Cardiac atrium fibroblast (primary cell): ENCODE data around the gene NPDC1. TPM values are rescaled to one million over a fixed set of nuclear protein-coding genes. Genes with fewer than 3 reads are reported as not detected.

Source experiments
- total RNA-seq: library from RNA; depleted of rRNA; stranded (reverse); fragments of >200 nt; gene quantifications from 2 replicates; pipeline ENCODE4 v1.2.3, GENCODE V29; 2015

Gene NPDC1, protein sequence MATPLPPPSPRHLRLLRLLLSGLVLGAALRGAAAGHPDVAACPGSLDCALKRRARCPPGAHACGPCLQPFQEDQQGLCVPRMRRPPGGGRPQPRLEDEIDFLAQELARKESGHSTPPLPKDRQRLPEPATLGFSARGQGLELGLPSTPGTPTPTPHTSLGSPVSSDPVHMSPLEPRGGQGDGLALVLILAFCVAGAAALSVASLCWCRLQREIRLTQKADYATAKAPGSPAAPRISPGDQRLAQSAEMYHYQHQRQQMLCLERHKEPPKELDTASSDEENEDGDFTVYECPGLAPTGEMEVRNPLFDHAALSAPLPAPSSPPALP
- 51.2 and 71.8 TPM in 2 replicates for total RNA-seq

DNA sequence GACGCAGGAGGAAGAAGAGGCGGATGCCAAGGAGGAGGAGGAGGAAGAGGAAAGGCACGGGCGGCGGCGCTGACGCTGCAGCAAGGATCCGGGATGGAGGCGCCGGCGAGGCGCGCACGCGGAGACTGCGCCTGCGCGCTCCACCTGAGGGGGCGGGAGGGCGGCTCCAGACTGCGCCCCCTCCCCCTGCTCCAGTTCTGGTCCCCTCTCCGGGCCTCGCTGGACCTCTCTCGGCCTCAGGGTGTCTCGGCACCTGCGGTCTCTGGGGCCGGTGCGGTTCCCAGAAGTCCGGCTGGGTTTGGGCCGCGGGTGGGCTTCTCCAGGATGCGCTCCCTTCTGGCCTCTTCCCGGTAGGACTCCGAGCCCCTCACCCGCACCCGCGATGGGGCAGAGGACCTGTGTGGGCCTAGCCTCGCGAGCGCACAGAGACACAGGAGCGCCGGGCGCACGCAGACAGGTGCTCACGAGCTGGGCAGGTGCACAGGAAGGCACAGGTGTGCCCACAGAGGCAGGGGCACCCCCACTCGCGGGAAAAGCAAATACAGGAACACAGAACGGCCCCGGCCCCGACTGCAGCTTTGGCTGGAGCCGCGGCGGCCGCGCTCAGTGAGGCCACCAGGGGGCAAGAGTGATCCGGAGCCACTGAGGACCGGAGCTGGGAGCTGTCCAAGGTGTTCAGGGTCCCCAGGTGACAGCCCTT, at the start of gene NPDC1:
TSS of gene NPDC1 (minus strand) at position 90 of the 700 bp plus-strand sequence. CDS start 188 bp downstream, outside the sequence.

DNA sequence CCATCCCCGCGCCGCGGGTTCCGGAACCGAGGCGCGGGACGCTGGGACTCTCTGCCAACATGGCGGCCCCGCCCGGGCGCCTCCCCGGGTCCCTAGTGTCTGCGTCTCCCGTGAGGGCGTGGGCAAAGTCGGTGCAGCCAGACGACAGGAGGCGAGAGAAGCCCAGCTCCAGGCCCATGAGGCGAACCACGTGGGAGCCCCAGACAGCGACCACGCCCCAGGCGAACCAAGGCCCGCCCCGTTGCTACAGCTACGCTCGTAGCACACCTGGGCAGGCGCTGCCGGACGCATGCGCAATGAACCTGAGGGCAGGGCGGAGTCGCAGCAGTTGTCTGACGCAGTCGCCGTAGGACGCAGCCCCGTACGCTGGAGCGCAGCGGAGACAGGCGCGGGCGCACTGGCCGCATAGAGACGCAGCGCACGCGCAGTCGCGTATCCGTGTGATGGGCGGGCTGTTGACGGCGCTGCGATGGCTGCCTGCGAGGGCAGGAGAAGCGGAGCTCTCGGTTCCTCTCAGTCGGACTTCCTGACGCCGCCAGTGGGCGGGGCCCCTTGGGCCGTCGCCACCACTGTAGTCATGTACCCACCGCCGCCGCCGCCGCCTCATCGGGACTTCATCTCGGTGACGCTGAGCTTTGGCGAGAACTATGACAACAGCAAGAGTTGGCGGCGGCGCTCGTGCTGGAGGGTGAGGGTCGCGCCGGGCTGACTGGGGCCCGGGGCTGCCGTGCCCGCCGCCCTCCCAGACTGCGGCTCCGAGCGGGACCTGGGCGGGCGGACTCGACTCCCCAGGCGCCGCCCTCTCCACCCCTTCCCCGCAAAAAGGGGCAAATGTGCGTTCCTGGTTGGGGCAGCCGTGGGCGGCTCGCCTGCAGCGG, 40.8 kb upstream of the NPDC1 start, which contains the start of gene MAN1B1:
TSS of gene MAN1B1 (plus strand) at position 455 of the 878 bp plus-strand sequence. CDS start at position 470, 15 bp downstream.

DNA sequence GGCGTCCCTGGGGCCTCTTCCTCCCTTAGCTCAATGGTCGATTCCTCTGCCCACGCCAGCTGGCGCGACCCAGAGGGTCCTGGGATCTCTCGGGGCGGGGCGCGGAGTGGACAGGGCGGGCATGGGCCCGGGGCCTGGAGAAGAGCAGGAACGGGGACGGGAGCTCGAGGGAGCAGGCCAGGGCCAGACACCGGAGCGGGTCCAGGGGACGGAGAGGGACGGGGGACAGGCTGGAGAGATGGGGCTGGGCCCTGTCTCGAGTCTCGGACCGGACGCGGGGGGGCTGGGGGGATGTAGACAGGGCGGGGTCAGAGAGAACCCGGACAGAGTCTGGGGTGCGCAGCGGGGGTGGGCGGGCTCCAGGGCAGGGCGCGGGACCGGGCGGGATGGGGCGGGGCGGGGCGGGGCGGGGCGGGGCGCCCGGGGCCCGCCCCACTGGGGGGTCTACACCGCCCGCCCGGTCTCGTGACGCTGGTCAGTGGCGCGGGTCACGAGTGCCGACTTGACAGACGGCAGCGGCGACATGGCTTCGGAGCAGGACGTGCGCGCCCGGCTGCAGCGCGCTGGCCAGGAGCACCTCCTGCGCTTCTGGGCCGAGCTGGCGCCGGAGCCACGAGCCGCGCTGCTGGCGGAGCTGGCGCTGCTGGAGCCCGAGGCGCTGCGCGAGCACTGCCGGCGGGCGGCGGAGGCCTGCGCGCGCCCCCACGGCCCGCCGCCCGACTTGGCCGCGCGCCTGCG, 31.2 kb upstream of the NPDC1 start, which contains the start of gene UAP1L1:
TSS of gene UAP1L1 (plus strand) at position 508 of the 738 bp plus-strand sequence. CDS start at position 524, 16 bp downstream.

DNA sequence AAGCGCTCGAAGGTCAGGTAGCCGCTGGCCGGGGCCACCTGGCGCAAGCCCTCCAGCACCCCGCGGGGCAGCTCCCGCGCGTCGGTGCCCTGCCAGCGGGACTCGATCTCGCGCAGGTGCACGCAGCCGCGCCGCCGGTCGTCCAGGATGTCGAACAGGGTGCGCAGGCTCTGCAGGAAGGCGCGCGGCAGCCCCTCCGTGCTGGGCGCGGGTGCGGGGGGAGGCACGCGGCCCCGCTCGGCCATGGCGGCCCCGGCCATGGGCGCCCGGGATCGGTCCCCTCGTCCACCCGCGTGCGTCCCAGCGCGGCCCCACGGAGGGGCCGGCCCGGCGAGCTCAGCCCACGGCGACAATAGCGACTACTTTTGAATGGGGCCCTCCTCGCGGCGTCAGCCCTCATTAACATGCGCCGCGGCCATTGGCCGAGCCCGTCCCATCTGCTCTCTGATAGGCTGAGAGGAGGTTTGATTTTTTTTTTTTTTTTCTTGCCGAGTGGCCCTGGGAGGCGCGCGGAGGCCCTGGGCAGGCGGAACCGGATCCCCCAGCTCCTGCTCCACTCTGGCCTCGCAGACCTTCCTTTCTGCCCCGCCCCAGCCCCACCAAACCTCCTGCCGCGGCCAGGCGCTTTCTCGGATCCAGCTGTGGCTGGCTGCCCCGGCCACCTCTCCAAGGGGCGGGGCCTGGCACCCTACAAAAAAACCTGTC, 24.4 kb upstream of the NPDC1 start, which contains the start of gene SAPCD2:
TSS of gene SAPCD2 (minus strand) at position 357 of the 705 bp plus-strand sequence. CDS start at position 260, 97 bp downstream.

DNA sequence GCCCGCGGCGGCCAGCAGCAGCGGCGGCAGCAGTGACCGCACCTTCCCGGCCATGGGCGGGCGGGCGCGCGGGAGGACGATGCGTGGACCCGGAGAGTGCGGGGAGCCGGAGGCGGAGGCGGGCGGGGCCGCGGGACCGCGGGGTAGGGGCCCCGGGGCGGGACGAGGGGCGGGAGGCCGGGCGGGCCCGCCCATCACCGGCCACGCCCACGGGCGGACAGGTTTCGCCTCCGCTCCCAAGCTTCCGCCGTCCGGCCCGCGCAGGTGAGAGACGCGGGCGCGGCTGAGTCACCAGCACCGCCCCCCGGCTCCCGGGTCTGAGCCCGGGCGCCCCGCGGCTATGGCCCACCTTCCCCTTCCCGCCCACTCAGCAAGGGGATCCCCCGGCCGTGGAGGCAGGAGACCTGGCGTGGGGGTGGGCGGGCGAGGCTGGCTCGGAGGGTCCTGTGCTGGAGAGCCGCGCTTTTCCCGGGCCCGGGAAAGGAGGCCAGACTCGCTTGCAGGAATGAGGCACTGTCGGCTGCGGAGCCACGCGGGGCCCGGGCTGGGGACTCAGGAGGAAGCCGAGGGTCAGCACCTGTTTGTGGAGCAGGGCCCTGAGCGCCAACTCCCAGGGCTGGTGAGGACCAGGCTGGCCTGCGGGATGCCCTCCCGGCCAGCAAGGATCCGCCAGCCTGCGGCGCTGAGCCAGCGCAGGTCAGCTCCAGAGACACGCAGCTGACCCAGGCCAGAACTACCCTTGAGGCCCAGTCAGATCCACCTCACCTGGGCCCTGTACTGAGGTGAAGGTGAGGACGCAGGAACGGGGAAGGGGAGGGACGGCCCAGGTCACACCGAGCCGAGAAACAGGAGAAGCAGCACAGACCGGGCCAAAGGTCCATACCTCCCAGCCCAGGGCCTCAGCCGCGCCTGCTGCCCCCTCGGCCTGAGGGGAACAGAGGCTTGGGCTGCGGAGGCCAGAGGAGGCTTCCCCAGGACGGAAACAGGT, 8.3 kb upstream of the NPDC1 start, which contains the start of gene ENTPD2:
TSS of gene ENTPD2 (minus strand) at position 118 of the 988 bp plus-strand sequence. CDS start at position 54, 64 bp downstream.

DNA sequence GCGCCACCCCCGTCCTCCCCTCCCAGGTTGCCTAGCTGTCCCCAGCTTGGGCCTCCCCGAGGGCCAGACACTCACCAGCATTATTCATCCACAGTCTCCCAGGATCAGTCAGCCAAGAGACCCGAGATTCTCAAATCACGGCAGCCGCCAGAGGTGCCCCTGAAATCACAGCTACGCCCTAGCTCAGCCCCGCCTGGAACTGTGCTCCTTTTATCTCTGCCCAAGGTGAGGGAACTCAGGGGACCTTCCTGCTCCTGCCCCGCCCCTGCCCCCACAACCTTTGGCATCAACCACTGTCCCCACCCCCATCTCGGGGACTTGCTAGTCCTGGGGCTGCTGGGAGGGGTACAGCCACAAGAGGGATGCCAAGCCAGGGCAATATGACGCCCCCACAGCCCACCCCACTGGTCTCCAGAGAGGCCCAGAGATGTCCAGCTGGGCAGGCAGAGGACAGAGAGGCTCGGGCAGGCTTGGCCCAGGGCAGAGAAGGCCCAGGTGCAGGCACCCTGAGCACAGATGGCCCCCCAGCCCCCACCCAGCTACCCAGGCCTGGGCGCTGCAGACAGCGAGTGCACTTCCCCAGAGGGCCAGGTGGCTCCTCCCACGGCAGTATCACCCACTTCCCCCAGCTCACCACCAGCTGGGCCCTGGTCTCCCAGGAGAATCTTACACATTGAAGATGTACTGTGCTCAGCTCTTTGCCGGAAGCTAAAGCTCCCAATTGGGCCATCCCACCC, 13.9 kb downstream of the NPDC1 start, which contains the start of gene FUT7:
TSS of gene FUT7 (minus strand) at position 185 of the 737 bp plus-strand sequence. CDS start at position 88, 97 bp downstream.

DNA sequence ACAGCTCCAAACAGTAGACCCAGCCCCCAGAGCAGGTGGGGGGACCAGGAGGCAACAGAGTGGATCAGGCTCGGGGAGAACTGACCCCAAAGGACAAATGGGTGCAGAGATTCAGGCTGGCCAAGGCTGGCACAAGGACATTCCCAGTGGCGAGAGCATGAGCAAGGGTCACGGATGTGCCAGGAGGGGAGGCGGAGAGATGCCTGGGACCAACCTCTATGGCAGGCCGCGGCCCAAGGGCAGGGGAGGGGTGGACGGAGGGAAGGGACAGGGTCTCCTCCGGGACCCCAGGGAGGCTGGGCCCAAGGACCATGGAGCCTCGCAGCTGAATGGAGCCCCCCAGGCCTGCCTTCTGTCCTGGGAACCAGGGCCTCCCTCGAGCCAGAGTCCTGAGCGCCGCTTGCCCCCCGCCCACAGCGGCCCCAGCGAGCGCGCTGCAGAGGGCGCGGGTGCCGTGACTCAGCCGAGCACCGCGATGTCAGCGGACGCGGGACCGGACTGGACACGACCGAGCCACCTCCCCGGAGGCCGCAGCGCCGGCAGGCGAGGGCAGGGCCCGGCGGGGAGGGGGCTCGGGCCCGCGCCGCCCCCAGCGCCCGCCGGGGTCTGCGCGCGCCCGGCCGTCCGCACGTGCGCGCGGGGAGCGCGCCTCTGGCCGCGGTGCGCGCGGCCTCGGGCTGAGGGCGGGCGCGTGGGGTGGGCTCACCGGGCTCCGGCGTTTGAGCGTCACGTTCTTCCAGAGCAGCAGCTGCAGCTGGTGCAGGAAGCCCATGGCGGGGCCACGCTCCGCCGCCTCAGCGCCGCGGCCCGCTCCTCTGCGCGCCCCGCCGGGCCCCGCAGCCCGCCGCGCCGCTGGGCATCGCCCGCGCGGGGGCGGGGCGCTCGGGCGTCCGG, 18.4 kb downstream of the NPDC1 start, which contains the start of gene ABCA2:
TSS of gene ABCA2 (minus strand) at position 869 of the 894 bp plus-strand sequence. CDS start at position 772, 97 bp downstream.

DNA sequence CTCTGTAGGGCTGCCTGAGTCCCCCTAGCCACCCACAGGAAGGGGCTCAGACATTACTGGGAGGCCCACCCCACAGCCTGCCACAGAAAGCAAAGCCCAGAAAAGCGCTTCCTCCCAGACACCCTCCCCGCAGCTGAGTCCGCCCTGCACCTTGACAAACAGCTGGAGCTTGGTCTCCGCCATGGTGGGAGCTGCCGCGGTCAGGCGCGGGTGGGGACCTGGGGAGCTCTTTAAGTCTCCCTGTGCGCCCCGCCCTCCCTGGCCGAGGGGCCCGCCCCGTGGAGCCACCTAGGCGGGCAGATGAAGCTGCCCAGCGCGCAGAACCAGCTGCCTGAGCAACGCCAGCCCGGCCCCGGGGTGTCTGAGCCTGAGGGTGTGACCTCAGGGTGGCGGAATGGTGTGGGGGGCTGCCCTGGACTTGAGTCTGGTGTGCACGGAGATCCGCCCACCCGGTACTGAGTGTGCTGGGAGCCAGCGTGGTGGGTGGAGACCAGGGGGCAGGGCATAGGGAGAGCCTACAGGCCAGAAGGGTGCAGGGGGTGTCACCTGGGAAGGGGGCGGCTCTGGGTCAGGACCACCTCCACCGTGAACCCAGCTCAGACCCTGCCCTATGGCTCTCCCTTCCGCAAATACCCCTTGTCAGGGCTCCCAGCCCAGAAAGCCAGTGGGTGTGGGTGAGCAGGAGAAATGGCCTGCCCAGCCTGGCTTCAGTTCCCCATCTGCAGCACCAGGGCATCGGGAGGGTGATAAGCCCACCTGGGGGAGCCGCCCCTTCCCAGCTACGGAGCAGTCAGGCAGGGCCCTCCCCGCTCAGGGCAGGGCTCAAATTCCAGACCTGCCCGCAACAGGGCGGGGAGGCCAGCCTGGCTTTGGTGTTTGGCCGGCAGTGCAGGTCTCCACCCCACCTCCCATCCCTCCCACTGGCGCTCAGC, 49.4 kb downstream of the NPDC1 start, which contains the start of gene CLIC3:
TSS of gene CLIC3 (minus strand) at position 208 of the 932 bp plus-strand sequence. CDS start at position 183, 25 bp downstream.

DNA sequence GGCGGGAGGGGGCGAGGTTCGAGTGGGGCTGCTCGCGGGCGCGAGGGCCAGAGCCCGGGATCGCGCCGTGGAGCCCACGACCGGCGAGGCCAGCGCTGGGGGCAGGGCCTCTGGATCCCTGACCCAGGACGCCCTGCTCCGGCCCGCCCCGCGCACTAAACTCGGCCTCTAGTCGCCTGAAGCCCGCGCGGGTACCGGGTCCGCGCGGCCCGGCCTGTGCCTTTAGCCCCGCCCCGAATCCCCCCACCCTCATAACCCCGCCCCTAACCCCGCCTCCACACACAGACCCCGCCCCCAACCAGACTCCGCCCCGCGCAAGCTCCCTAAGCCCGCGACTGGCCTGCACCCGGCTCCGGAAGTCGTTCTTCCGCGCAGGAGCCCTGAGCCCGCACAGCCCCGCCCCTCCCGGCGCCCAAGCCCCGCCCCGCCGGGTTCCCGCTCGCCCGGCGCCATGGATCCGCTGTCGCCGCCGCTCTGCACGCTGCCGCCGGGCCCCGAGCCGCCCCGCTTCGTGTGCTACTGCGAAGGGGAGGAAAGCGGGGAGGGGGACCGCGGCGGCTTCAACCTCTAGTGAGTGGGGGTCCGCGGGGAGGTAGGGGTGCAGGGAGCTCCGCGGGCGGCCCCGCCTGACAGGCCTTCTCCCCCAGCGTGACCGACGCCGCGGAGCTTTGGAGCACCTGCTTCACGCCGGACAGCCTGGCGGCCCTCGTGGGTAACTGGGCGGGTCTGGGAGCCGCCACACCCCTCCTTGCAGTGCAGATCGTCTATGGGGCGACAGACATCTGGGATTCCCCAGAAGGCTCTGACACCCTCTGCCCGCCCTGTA, 53.8 kb downstream of the NPDC1 start, which contains the start of gene PAXX:
TSS of gene PAXX (plus strand) at position 430 of the 826 bp plus-strand sequence. CDS start at position 452, 22 bp downstream.

Other genes starting within 250 kb of the NPDC1 start
- gene CCDC183, start 249.8 kb downstream of the NPDC1 start, total RNA-seq, result 0.18 and 1.6 TPM in 2 replicates
- gene RABL6, start 238.2 kb downstream of the NPDC1 start, total RNA-seq, result 68.2 and 77.4 TPM in 2 replicates
- gene AJM1, start 203.7 kb downstream of the NPDC1 start, total RNA-seq, result 1.5 and 2.7 TPM in 2 replicates
- 118 and 128 TPM in 2 replicates for gene PHPT1, start 196.8 kb downstream of the NPDC1 start, total RNA-seq
- 3.2 and 3.6 TPM in 2 replicates for gene MAMDC4, start 193.8 kb downstream of the NPDC1 start, total RNA-seq
- gene EDF1, start 179.9 kb downstream of the NPDC1 start, total RNA-seq, result 376 and 413 TPM in 2 replicates
- gene TRAF2, start 159.7 kb downstream of the NPDC1 start, total RNA-seq, result 3.4 and 6.6 TPM in 2 replicates
- gene FBXW5, start 101.4 kb downstream of the NPDC1 start, total RNA-seq, result 121 and 137 TPM in 2 replicates
- not detected in 2 replicates for gene C8G, start 100.9 kb downstream of the NPDC1 start, total RNA-seq
- not detected in 2 replicates for gene LCN12, start 93.9 kb downstream of the NPDC1 start, total RNA-seq
- 4.5 and 15.2 TPM in 2 replicates for gene PTGDS, start 68.7 kb downstream of the NPDC1 start, total RNA-seq
- not detected in 2 replicates for gene LCNL1, start 63.2 kb downstream of the NPDC1 start, total RNA-seq
- gene PAXX, start 53.8 kb downstream of the NPDC1 start, total RNA-seq, result 17.7 and 29.2 TPM in 2 replicates
- 4.7 and 16.8 TPM in 2 replicates for gene CLIC3, start 49.6 kb downstream of the NPDC1 start, total RNA-seq
- 12.3 and 23.8 TPM in 2 replicates for gene ABCA2, start 17.9 kb downstream of the NPDC1 start, total RNA-seq
- gene FUT7, start 14.1 kb downstream of the NPDC1 start, total RNA-seq, result not detected in 2 replicates
- not detected in 2 replicates for gene ENTPD2, start 7.9 kb upstream of the NPDC1 start, total RNA-seq
- gene SAPCD2, start 24.4 kb upstream of the NPDC1 start, total RNA-seq, result 0.18 and 2.6 TPM in 2 replicates
- 8.5 and 10.7 TPM in 2 replicates for gene UAP1L1, start 31.3 kb upstream of the NPDC1 start, total RNA-seq
- 86.1 and 101 TPM in 2 replicates for gene MAN1B1, start 40.8 kb upstream of the NPDC1 start, total RNA-seq
- 136 and 138 TPM in 2 replicates for gene DPP7, start 68.6 kb upstream of the NPDC1 start, total RNA-seq
- gene GRIN1, start 93.0 kb upstream of the NPDC1 start, total RNA-seq, result not detected in 2 replicates
- gene LRRC26, start 123.9 kb upstream of the NPDC1 start, total RNA-seq, result not detected in 2 replicates
- not detected in 2 replicates for gene TMEM210, start 125.9 kb upstream of the NPDC1 start, total RNA-seq
- gene ANAPC2, start 142.4 kb upstream of the NPDC1 start, total RNA-seq, result 13.5 and 20.3 TPM in 2 replicates
- 52.2 and 74.0 TPM in 2 replicates for gene SSNA1, start 142.5 kb upstream of the NPDC1 start, total RNA-seq
- gene TPRN, start 154.6 kb upstream of the NPDC1 start, total RNA-seq, result 5.8 and 7.2 TPM in 2 replicates
- gene TMEM203, start 159.5 kb upstream of the NPDC1 start, total RNA-seq, result 26.7 and 38.4 TPM in 2 replicates
- gene NDOR1, start 159.5 kb upstream of the NPDC1 start, total RNA-seq, result 8.3 and 9.4 TPM in 2 replicates
- gene RNF208, start 176.1 kb upstream of the NPDC1 start, total RNA-seq, result 0.16 TPM in 1 of 2 replicates, not detected in the other
- gene CYSRT1, start 179.0 kb upstream of the NPDC1 start, total RNA-seq, result not detected in 2 replicates
- not detected in 2 replicates for gene RNF224, start 181.3 kb upstream of the NPDC1 start, total RNA-seq
- gene SLC34A3, start 184.7 kb upstream of the NPDC1 start, total RNA-seq, result not detected in 2 replicates
- gene TUBB4B, start 195.1 kb upstream of the NPDC1 start, total RNA-seq, result 223 and 269 TPM in 2 replicates
- not detected in 2 replicates for gene STPG3, start 205.1 kb upstream of the NPDC1 start, total RNA-seq
- gene NELFB, start 209.2 kb upstream of the NPDC1 start, total RNA-seq, result 44.6 and 49.7 TPM in 2 replicates
- 13.0 and 15.6 TPM in 2 replicates for gene TOR4A, start 231.5 kb upstream of the NPDC1 start, total RNA-seq